Ovary (tissue), 9 donors: ENCODE data around the gene BEST2. TPM values are rescaled to one million over a fixed set of nuclear protein-coding genes. Genes with fewer than 3 reads are reported as not detected.

Experiments
- DNase-seq, 5 donors: peaks; one replicate each; pipeline ENCODE4 v3.0.0-alpha.2; 2019 to 2020
- H3K27ac ChIP-seq, 2 donors: fragments of 200-600 bp; one replicate each; pipeline versions ENCODE4 v1.5.1 to v1.8.0; 2019 to 2022
- H3K27me3 ChIP-seq: fragments of 200-600 bp; one replicate; pipeline ENCODE4 v1.8.0; 2022
- H3K36me3 ChIP-seq: fragments of 200-600 bp; sonication (generic); one replicate; pipeline ENCODE4 v1.5.1; 2019
- H3K4me1 ChIP-seq: one replicate; pipeline ENCODE4 v1.8.1; 2013; ENCODE audit warnings: mild to moderate bottlenecking, moderate library complexity; ENCODE audit not compliant: insufficient read depth
- H3K4me3 ChIP-seq: fragments of 200-600 bp; sonication (generic); one replicate; pipeline ENCODE4 v1.5.1; 2017
- H3K9me3 ChIP-seq, 2 donors: fragments of 200-600 bp in 1 of 2; sonication (generic) in 1 of 2; one replicate each; pipeline versions ENCODE4 v1.5.1 to v1.8.1; 2013 to 2019; ENCODE audit warnings: mild to moderate bottlenecking in 1 of 2, moderate library complexity in 1 of 2
- CTCF ChIP-seq, 3 donors: fragments of 450-650 bp in 2 of 3; fragments of 200-600 bp in 1 of 3; IDR thresholded peaks; one replicate each; pipeline versions ENCODE4 v1.5.1 to v1.8.0; 2016 to 2022; ENCODE audit warnings: antibody characterized with exemption in 3 of 3, mild to moderate bottlenecking in 1 of 3
- EP300 ChIP-seq: sonication (generic); formaldehyde crosslinking; IDR thresholded peaks from one replicate; pipeline ENCODE4 v1.6.1; 2017; ENCODE audit warnings: antibody characterized with exemption
- POLR2A ChIP-seq: fragments of 450-650 bp; IDR thresholded peaks from one replicate; pipeline ENCODE4 v1.6.1; 2017; ENCODE audit warnings: antibody characterized with exemption, mild to moderate bottlenecking, moderate library complexity
- WGBS, 3 donors: extraction: QIAGEN DNeasy Blood & Tissue Kit in 1 of 3; methylation state at CpG; one replicate each; pipeline versions ENCODE4 v1.1.5 to v1.1.7; 2013 to 2017; 5-methylcytosine and 5-hydroxymethylcytosine counted together
- intact Hi-C, 4 donors: fragments of 100-400 bp; cut with DNase I; formaldehyde crosslinking; loops; one replicate each; pipeline versions ENCODE4 v1.11.0 to v1.15.1; 2022 to 2023
- polyA plus RNA-seq, 2 donors: library from polyadenylated mRNA; stranded (reverse); fragments of 200-250 nt in 1 of 2; fragments of 350-450 nt in 1 of 2; fragmentation: Illumina TruSeq in 1 of 2; extraction: RNeasy Lipid Tissue Mini Kit (QIAGEN cat#74804) in 1 of 2; gene quantifications; one replicate each; pipeline ENCODE4 v1.2.3, GENCODE V29; 2013 to 2014
- total RNA-seq, 7 donors: library from RNA; depleted of rRNA in 2 of 7; stranded (reverse); fragments of >200 nt in 2 of 7; fragmentation: NEBNext Ultra II Directional in 3 of 7; extraction: Animal tissue kit (Norgen Biotek cat#: 25700) in 3 of 7; gene quantifications; one replicate each; pipeline versions ENCODE4 v1.1.0 to v1.2.4, GENCODE V29; 2016 to 2023
- donor health status: DM: no; HTN: no; CAD: no; lungs with moderate emphysema.
- donor health status: DM: no; HTN: no; CAD: no.
- donor health status: Bipolar disorder and iron deficiency.
- donor health status: DM: yes; HTN: yes; CAD: no.
- donor health status: DM: no; HTN: no; CAD: no.
- donor health status: DM: yes; HTN: yes; CAD: no.

The BEST2 gene
- total and polyA plus RNA-seq, 9 donors = not detected

DNA sequence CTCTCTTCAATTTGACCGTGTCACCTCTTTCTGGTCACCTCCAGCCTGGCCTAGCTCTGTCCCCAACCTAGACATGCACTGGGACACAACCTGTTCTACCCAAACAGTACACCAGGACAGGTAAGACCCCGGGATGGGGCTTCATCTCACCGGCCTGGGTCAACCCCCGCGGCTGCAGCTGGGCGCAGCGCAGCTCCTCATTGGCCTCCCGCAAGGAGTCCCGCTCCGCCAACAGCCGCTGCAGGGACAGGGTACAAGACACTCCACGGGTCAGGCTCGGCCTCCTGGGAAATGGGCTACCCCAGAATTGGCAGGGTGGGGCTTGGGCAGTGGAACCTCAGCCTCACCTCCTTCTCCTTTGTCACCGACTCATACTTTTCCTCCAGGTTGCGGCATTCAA lies 16.1 kb downstream of the BEST2 start:
- Histone ChIP-seq H3K36me3 (no peaks in the 10 kb centered on the region), H3K4me3 (no peak overlapping the region), H3K27me3 (no peaks in the 10 kb centered on the region), H3K27ac (no peak overlapping the region), H3K9me3 (no peaks in the 10 kb centered on the region), H3K4me1 (no peaks in the 10 kb centered on the region)
- WGBS, 3 donors = 94 to 96% (median 96%) methylated on average over 15 of the region's 15 CpGs
- no peak for DNase-seq
- TF ChIP-seq EP300 (no peak), POLR2A (no peak), CTCF (IDR thresholded peaks at IDR 0.05) (no peak)
- intact Hi-C loops = loop anchor here in 3 of 4 donors (5.0 kb wide), 2 partner anchors 35 to 80 kb away; partner anchors contain the start of genes PRDX2 (in 3 of the 3) and THSD8 (in 3 of the 3)

- H3K4me3 ChIP-seq = no peak overlapping the region
- no peaks in the 10 kb centered on the region for H3K36me3 ChIP-seq
- H3K27ac ChIP-seq = no peak overlapping the region
- H3K27me3 ChIP-seq = no peaks in the 10 kb centered on the region
- H3K9me3 ChIP-seq = no peaks in the 10 kb centered on the region
- no peak for DNase-seq
- 61 to 66% (median 64%) methylated on average over 36 to 37 of the region's 37 CpGs for WGBS, 3 donors
- H3K4me1 ChIP-seq = no peaks in the 10 kb centered on the region
- intact Hi-C loops = loop anchor here (5.0 kb wide), 3 partner anchors 33 to 78 kb away; partner anchors contain the start of genes PRDX2 (in 3 of the 4), THSD8 (in 3 of the 4) and RNASEH2A (in 1 of the 4)
- TF ChIP-seq POLR2A (no peak), CTCF (IDR thresholded peaks at IDR 0.05) (no peak)
These were observed 18.1 kb downstream of the BEST2 start for GRCh38 chr19:12769689-12770088.

GRCh38 chr19:12770922-12771321 lies 19.3 kb downstream of the BEST2 start:
- 92 to 96% (median 95%) methylated on average over 13 of the region's 13 CpGs for WGBS, 3 donors
- H3K27me3 ChIP-seq = no peaks in the 10 kb centered on the region
- no peak overlapping the region for H3K27ac ChIP-seq
- no peaks in the 10 kb centered on the region for H3K36me3 ChIP-seq
- no peak for DNase-seq
- peaks cover 4% of the 10 kb centered on the region for H3K4me1 ChIP-seq
- TF ChIP-seq CTCF (IDR thresholded peaks at IDR 0.05) = no peak
- no peaks in the 10 kb centered on the region for H3K9me3 ChIP-seq
- intact Hi-C loops = loop anchor here in 1 of 4 donors (5.0 kb wide), 1 partner anchor 36 kb away; the partner anchor contains the start of gene RNASEH2A
- H3K4me3 ChIP-seq = no peak overlapping the region

DNA sequence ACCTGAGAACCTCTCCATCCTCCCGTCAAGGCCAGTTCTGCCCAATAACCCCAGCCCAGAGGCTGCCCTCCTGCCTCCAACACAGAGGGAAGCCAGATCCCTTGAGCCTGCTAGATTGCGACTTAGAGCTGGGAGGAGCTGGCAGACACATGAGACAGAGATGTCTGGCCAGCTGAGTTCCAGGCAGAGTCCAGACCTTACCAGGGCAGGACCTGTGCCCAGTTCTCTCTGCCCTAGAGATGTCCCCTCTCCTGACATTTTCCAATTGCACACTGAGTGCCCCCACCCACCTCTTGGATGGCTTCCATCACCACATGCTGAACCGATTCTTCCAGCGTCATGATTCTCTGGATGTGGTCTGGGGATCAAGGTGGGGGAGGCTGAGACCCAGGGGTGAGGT lies 20.7 kb downstream of the BEST2 start:
- Histone ChIP-seq H3K27me3 (no peaks in the 10 kb centered on the region), H3K4me3 (no peak overlapping the region), H3K9me3 (no peaks in the 10 kb centered on the region), H3K36me3 (no peaks in the 10 kb centered on the region), H3K27ac (no peak overlapping the region), H3K4me1 (peaks cover 4% of the 10 kb centered on the region)
- intact Hi-C loops = loop anchor here in 1 of 4 donors (5.0 kb wide), 1 partner anchor 35 kb away; the partner anchor contains the start of gene RNASEH2A
- 58 to 73% (median 61%) methylated on average over 4 of the region's 4 CpGs for WGBS, 3 donors
- no peak for DNase-seq
- no peak for TF ChIP-seq POLR2A
- no peak for TF ChIP-seq CTCF (IDR thresholded peaks at IDR 0.05)
- TF ChIP-seq EP300 = no peak
